Gastroesophageal sphincter (tissue), 3 donors: Measurements from ENCODE around the gene AP2A2.

Experiments used
- CTCF ChIP-seq, 4 experiments: fragments of 200-600 bp in 2 of 4; fragments of 450-650 bp in 2 of 4; sonication (generic) in 1 of 4; IDR thresholded peaks; one replicate each; pipeline ENCODE4 v1.5.1; 2017 to 2019; ENCODE audit warnings: antibody characterized with exemption in 4 of 4, mild to moderate bottlenecking in 2 of 4, moderate library complexity in 2 of 4
- EP300 ChIP-seq: sonication (generic); formaldehyde crosslinking; IDR thresholded peaks from one replicate; pipeline ENCODE4 v1.6.1; 2017; ENCODE audit warnings: antibody characterized with exemption, mild to moderate bottlenecking
- POLR2A ChIP-seq, 2 donors: fragments of 450-650 bp; IDR thresholded peaks; one replicate each; pipeline ENCODE4 v1.6.1; 2017; ENCODE audit warnings: antibody characterized with exemption in 2 of 2, mild to moderate bottlenecking in 2 of 2, moderate library complexity in 1 of 2
- POLR2AphosphoS5 ChIP-seq: sonication (generic); formaldehyde crosslinking; IDR thresholded peaks from one replicate; pipeline ENCODE4 v1.6.1; 2017; ENCODE audit warnings: antibody characterized with exemption

GRCh38 chr11:877565-877964 is 48.1 kb upstream of the AP2A2 start:
- no peak for TF ChIP-seq CTCF (IDR thresholded peaks at IDR 0.05)
- TF ChIP-seq POLR2A (IDR thresholded peaks at IDR 0.05), result no peak
- TF ChIP-seq POLR2AphosphoS5, result no peak
- TF ChIP-seq EP300, result no peak
